ENCODE results near the gene IL10RB. TPM values are rescaled to one million over a fixed set of nuclear protein-coding genes. Genes with fewer than 3 reads are reported as not detected.

IL10RB gene
- total RNA-seq, 4 donors from 2014 or later, result 13.1 to 23.7 (median 20.5) TPM

GRCh38 chr21:33290441-33290840 lies 24.3 kb downstream of the IL10RB start:
- no peak for ATAC-seq
- TF ChIP-seq POLR2AphosphoS5 (IDR thresholded peaks at IDR 0.05) (no peak), POLR2A (IDR thresholded peaks at IDR 0.05) (no peak), EP300 (IDR thresholded peaks at IDR 0.05) (no peak)
- TF ChIP-seq, protein P1, sequence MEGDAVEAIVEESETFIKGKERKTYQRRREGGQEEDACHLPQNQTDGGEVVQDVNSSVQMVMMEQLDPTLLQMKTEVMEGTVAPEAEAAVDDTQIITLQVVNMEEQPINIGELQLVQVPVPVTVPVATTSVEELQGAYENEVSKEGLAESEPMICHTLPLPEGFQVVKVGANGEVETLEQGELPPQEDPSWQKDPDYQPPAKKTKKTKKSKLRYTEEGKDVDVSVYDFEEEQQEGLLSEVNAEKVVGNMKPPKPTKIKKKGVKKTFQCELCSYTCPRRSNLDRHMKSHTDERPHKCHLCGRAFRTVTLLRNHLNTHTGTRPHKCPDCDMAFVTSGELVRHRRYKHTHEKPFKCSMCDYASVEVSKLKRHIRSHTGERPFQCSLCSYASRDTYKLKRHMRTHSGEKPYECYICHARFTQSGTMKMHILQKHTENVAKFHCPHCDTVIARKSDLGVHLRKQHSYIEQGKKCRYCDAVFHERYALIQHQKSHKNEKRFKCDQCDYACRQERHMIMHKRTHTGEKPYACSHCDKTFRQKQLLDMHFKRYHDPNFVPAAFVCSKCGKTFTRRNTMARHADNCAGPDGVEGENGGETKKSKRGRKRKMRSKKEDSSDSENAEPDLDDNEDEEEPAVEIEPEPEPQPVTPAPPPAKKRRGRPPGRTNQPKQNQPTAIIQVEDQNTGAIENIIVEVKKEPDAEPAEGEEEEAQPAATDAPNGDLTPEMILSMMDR (IDR thresholded peaks at IDR 0.05), result no peak
- Histone ChIP-seq H3K36me3 (peaks cover 0 to 87% of the 10 kb centered on the region in 2 donors), H3K27me3 (no peaks in the 10 kb centered on the region), H3K27ac (no peak overlapping the region), H3K9me3 (no peaks in the 10 kb centered on the region), H3K4me3 (no peak overlapping the region), H3K4me1 (peaks cover 0 to 34% (median 5%) of the 10 kb centered on the region in 3 donors)
- 83 to 89% methylated on average over 2 to 3 of the region's 11 CpGs for WGBS, 2 donors (ENCODE audit: low coverage in 1 of 2)

GRCh38 chr21:33291686-33292085 lies 25.5 kb downstream of the IL10RB start:
- 90% methylated on average over 6 of the region's 9 CpGs; no CpG with 5 or more reads in 1 of the 2 donors for WGBS, 2 donors (ENCODE audit: low coverage in 1 of 2)
- TF ChIP-seq POLR2A (IDR thresholded peaks at IDR 0.05) (no peak), POLR2AphosphoS5 (IDR thresholded peaks at IDR 0.05) (no peak), EP300 (IDR thresholded peaks at IDR 0.05) (no peak)
- TF ChIP-seq, protein P1 (IDR thresholded peaks at IDR 0.05), result no peak
- H3K4me3 ChIP-seq, result no peak overlapping the region
- H3K4me1 ChIP-seq, result peaks cover 0 to 22% (median 5%) of the 10 kb centered on the region in 3 donors
- peaks cover 0 to 89% of the 10 kb centered on the region in 2 donors for H3K36me3 ChIP-seq
- H3K27ac ChIP-seq, result no peak overlapping the region
- ATAC-seq, result no peak
- no peaks in the 10 kb centered on the region for H3K27me3 ChIP-seq
- no peaks in the 10 kb centered on the region for H3K9me3 ChIP-seq

GRCh38 chr21:33292724-33293123 lies 26.6 kb downstream of the IL10RB start:
- ATAC-seq, result no peak
- Histone ChIP-seq H3K36me3 (peaks cover 0 to 94% of the 10 kb centered on the region in 2 donors), H3K27me3 (no peaks in the 10 kb centered on the region), H3K9me3 (no peaks in the 10 kb centered on the region), H3K27ac (no peak overlapping the region), H3K4me1 (peaks cover 0 to 12% (median 0%) of the 10 kb centered on the region in 3 donors), H3K4me3 (no peak overlapping the region)
- no peak for TF ChIP-seq EP300 (IDR thresholded peaks at IDR 0.05)
- WGBS, 2 donors (ENCODE audit: low coverage in 1 of 2), result 80 to 94% methylated on average over 1 to 2 of the region's 5 CpGs

- Histone ChIP-seq H3K4me3 (no peak overlapping the region), H3K27ac (no peak overlapping the region), H3K9me3 (no peaks in the 10 kb centered on the region), H3K36me3 (peaks cover 0 to 92% of the 10 kb centered on the region in 2 donors), H3K4me1 (peaks cover 0 to 9% (median 0%) of the 10 kb centered on the region in 3 donors), H3K27me3 (no peaks in the 10 kb centered on the region)
- TF ChIP-seq POLR2AphosphoS5 (IDR thresholded peaks at IDR 0.05), result no peak
- TF ChIP-seq, protein P1 (IDR thresholded peaks at IDR 0.05), result no peak
- TF ChIP-seq EP300 (IDR thresholded peaks at IDR 0.05), result no peak
- TF ChIP-seq POLR2A (IDR thresholded peaks at IDR 0.05), result no peak
- no peak for ATAC-seq
- 80 to 100% methylated on average over 1 to 2 of the region's 7 CpGs for WGBS, 2 donors (ENCODE audit: low coverage in 1 of 2)
Measured at GRCh38 chr21:33293136-33293535, 27.0 kb downstream of the IL10RB start.

GRCh38 chr21:33293811-33294216 lies 27.6 kb downstream of the IL10RB start:
- Histone ChIP-seq H3K36me3 (peaks cover 0 to 85% of the 10 kb centered on the region in 2 donors), H3K27ac (no peak overlapping the region), H3K4me1 (peaks cover 0 to 7% (median 0%) of the 10 kb centered on the region in 3 donors), H3K9me3 (no peaks in the 10 kb centered on the region), H3K4me3 (no peak overlapping the region), H3K27me3 (no peaks in the 10 kb centered on the region)
- no peak for TF ChIP-seq EP300 (IDR thresholded peaks at IDR 0.05)
- no peak for TF ChIP-seq POLR2AphosphoS5 (IDR thresholded peaks at IDR 0.05)
- TF ChIP-seq POLR2A (IDR thresholded peaks at IDR 0.05), result no peak
- TF ChIP-seq, protein P1 (IDR thresholded peaks at IDR 0.05), result no peak
- no peak for ATAC-seq
- WGBS, 2 donors (ENCODE audit: low coverage in 1 of 2), result 71 to 78% methylated on average over 4 to 7 of the region's 7 CpGs
